GM18517 (cell line): ENCODE data around the gene NTM.

ENCODE experiments used
- ATAC-seq: cut with Tn5 transposase; IDR thresholded peaks from one replicate; pipeline ENCODE4 v1.9.1; 2021; ENCODE audit warnings: mild to moderate bottlenecking, moderate library complexity; ENCODE audit not compliant: unreplicated experiment

The NTM gene

GRCh38 chr11:132211479-132211878 is 841.1 kb downstream of the NTM start:
- no peak for ATAC-seq

DNA sequence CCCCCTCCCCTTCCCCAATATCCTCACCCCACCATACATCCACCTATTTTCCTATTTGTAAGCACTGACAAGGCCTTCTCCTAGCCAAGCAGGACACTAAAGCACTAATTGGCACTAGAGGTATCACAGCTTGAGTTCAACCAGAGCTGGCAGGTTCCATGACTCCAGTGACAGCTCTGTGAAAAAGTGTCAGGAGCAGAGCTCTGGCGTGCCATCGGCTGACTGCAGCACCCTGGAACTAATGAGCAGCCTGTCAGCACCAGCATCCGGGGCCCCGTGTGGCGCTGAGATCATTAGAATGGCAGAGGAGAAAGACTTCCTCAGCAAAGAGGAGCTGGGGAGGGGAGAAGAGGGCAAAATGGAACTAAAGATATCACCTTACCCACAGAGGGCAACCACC is 847.4 kb downstream of the NTM start:
- ATAC-seq, result no peak

DNA sequence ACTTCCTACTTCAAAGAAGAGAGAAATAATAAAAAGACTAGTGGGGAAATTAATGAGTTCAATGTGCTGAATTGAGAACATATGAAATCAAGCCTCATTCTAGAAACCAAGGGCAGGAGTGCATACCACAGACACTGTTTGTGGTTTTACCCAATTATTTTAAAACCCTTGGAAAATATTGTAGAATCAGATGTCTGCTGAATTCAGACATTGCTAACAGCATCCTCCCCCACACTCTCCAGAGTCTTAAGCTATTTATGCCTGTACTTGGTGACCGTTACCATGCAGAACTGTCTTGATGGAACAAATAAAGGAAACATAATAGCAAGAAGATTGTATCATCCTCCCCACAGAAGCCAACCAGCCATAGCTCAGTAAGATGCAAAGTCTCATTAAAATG is 850.1 kb downstream of the NTM start:
- ATAC-seq, result no peak

GRCh38 chr11:132222345-132222744 is 851.9 kb downstream of the NTM start:
- no peak for ATAC-seq

DNA sequence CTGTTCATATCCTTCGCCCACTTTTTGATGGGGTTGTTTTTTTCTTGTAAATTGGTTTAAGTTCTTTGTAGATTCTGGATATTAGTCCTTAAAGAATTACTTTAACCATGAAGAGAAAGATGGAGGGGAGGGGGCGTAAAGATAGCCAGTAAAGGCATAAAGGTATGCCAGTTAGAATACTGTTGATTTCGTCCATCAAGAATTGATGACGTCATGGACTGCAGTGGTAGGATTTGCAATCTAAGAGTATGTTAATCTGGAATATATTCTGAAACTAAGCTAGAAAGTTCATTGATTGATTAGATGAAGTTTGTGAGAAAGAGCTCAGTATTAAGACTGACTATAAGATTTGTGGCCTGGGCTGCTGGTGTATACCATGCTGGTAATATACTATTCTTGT is 856.1 kb downstream of the NTM start:
- no peak for ATAC-seq

DNA sequence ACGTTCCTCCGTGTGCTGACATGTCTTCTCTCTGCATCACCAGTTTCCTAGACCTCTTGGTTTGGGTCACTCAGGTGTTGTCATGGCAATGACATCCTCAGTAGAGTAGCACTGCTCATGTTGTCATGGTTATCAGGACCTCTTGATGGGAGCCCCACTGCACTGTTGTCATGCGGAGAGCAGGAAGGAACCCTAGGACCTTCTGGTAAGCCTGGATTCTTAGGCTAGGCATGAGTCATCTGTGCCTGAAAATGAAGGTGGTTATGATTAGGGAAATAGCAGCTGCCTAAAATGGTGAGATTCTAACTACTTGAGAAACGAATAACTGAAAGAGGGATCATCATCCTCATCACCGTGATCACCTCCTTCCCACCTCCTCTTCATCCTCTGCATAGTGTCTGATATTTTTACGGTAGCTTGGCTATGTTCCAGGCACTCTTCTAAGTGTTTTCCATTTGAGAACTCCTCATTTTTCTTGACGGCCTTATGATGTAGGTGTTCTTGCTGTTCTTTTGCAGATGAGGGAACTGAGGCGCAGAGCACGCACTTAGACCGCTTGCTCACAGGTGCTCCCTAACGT is 858.4 kb downstream of the NTM start:
- ATAC-seq, result no peak

GRCh38 chr11:132231656-132232347 is 861.4 kb downstream of the NTM start:
- ATAC-seq, result no peak

- no peak for ATAC-seq
Measured at GRCh38 chr11:132234878-132235277, 864.5 kb downstream of the NTM start.

DNA sequence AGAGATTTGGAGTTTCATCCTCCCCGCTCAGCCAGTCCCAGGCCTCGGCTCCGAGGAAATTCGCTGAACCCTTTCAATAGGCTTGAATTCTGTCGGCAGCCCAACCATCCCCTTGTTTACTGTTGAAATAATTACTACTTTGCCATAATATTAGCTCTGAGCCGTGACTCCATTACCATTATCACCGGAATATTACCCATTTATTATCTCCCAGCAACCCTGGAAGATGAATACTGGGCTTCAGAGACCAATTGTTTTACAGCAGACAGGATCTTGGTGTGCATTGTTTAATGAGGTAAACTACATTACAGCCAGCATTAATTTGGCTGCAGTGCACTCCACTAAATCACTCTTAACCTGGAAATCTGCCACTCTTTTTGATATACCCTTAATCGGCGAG is 867.4 kb downstream of the NTM start:
- ATAC-seq, result no peak

DNA sequence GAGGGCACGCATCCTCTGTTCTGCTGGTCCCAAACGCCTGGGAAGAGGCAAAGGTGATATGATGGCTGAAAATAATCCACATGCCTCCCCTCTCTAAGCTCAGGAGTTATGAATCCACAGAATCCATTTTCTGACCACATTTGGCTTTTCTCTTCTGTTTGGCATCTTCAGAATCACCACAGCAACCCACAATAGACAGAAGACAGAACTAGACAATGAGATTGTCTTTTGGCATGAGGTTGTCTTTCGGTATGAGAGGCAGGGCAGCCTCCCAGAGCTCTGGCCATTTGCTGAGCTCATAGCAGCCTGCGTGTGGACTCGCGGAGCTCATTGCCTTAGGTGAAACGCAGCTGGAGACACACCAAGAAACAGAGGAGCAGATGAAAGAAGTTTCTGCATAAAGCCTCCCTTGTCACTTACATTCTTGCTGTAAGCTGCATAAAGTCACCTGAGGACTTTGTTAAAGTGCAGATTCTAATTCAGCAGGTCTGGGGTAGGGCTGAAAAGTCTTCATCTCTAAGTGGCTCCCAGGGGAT is 868.0 kb downstream of the NTM start:
- ATAC-seq, result no peak

- ATAC-seq, result no peak
Measured at GRCh38 chr11:132240374-132240773, 870.0 kb downstream of the NTM start.

DNA sequence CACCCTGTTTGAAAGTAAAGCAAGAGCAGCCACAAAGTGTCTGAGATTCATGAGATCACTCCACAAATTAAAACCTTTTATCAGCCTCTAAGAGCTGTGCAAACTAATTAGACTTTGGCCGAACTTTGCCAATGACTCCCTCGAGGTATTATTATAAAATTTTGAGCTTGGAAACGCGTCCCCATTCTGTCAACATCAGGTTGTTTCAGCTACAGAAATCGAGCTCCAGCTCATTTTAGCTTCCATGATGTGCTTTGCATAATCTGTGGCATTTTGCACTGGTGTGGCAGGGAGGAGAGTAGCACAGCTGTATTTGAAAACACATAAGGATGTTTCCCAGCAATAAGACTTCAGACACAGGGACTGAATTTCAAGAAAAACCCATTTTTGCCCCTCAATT is 872.2 kb downstream of the NTM start:
- ATAC-seq, result no peak

GRCh38 chr11:132244846-132245245 is 874.4 kb downstream of the NTM start:
- no peak for ATAC-seq

DNA sequence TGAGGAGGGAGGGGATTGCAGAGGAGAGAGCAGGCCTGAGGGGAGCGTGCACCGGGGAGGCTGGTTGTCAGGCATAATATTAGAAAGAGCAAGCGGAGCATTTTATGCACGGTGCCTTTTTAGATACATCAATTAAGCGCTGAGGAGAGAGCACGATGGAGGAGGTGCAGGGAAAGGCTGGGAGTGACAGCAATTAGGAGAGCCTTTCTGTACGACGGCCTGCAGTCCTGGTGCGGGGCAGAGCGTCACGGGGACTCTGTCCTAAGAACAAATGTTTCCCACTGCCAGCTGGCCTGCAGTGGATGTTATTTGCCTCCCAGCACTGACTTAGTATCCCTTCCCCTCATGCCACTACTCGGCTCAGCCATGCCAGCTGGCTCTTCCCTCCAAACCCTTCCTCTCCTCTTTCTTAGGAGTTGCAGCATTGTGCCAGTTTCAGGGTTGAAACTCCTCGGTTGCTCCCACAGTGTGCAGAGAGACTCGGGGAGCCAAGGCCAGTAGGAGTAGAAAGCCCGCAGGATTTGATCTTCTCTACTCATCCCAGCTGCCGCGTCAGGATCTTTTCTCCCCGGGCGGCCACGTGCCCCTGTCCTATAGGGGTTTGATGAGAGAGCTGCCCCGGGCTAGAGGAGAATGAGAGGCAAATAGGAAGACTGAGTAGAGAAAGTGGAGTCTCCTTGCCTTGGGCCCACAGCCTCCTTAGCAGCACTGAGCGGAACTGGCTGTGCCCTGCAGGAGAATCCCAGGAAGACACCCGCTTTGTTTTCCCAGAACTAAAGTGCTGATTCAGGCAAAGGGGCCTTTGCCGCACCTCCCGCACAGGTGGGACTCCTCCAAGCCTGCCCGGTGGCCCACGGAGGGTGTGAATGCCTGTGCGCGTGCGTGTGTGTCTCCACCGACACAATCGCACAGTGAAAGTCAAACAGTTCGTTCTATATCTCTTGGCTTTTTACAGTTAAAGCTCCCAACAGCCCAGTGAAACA is 875.3 kb downstream of the NTM start:
- no peak for ATAC-seq

DNA sequence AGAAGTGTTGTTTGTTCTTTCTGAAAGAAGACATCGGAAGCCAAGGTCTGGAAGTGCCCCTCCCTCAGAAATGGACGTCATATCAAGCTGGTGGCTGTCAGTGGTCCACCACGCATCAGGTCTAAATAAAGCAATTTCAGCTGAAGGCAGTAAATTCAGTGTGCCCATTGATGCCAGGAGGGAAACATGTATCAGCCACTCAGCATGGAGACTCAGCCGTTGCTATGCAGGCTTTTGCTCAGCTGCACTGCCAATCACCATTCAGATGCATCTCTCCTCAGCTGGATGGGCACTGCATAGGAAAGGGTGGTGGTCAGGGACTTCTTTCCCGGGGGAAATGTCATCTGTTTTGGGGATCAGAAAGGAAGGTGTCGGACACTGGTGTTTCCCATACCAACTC is 878.2 kb downstream of the NTM start:
- no peak for ATAC-seq

DNA sequence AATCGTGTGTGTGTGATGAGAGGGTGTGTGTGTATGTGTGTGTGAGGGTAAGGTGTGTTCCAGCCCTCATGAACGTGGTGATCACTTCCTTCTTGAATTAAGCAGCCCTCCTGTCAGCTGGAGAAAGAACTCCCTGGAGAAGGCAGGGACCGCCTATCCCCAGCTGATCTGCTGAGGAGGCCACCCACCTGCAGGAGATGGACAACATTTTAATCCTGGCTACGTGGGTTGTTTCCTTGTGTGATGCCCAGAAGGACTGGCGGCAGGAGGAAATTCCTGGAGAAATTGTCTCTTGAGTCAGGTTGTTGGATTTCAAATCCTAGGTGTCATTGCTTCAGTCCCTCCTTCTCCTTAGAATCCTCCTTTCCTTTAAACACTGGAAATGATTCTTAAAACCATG is 878.8 kb downstream of the NTM start:
- ATAC-seq, result no peak

DNA sequence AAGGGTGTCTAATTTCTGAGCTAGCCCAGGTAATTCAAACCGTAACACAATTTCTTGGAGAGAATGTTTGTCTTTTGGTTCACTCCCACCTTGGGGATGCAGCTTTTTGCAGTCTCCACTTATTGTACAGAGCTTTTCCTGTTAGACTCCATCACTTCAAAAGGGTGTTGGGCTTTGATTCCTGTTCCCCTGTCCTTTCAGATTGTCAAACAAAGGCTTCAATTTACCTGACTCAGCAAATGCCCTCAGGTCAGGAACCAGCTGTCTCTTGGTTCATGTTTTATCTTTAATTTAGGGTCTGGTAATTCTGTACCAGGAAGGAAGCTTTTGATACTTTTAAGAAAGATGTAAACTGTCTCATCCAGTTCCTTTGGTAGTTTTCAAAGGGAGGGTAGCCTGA is 880.6 kb downstream of the NTM start:
- no peak for ATAC-seq

DNA sequence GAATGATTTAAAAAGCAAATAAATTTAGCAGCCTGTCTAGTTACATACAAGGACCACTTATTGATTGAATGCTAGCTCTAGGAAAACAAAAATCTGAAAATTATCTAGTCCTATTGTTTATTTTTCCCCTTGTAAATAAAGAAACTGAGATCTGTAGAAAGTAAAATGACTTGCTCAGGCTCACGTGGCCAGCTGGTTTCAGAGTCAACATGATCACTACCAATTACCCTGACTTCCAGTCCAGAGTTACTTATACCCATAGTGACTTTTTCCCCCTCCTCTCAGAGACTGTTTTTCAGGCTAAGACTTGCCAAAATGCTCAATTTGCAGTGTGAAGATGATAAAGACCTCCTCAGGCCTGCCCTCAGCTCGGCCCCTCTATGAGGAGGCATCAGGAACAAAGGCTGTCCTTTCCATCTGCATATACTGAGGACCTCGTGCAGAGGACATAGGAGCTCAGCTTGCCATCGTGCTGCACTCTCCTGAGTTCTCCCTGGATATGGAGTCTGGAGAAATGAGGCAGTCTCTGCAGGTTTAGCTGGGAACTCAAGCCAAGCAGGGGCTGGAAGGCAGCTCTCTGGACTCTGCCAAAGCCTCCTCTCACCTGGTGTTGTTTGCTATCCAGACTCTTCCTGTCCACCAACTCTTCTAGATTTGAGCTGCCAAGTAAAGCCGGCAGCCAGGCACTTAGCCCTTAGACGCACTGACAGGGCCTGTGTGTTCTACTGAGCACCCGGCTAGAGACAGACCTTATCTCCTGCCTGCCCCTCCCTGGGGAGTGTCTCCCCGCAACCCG is 883.3 kb downstream of the NTM start:
- no peak for ATAC-seq

GRCh38 chr11:132254906-132255305 is 884.5 kb downstream of the NTM start:
- no peak for ATAC-seq

DNA sequence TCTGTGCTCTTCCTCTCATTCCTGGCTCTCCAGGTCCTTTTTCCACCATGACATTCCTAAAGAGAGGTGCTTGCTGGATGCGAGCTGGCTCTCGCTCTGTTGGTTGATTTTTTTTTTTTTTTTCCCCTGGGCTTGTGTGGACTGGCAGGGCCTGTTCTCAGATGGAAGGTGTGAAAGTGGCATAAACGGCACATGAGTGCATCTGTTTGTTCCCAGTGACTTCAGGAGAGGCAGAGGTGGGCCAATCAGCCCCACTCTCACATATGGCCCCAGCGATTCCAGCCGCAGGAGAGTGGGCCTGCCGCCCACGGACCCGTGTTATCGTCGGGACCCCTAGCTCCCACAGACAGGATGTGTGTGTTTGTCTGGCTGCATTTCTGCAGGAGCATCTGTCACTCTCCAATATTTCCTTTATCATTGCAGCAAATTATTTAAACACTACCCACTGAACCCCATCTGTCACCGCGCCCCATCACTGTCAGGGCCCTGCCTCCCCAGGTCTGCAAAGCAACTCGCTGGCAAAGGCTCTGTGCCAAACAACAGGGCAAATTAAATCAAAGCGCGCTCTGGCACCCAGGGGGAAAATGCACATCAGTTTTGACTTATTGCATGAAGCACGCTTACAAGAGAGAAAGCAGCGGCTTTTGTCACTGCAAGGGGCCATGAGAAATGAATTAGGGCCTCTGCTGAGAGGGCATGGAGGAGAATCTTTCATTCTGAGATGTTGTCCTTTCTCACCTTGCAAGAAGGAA is 886.3 kb downstream of the NTM start:
- no peak for ATAC-seq
